GM18951 (cell line): ENCODE results near the gene BRD1.

Experiments used
- POLR2A ChIP-seq: IDR thresholded peaks from 4 replicates; pipeline ENCODE4 v1.6.1; 2011; ENCODE audit warnings: mild to moderate bottlenecking; ENCODE audit not compliant: insufficient read length, insufficient read depth; ENCODE audit errors: extremely low read depth
- in situ Hi-C: fragments of 300-500 bp; cut with MboI; formaldehyde crosslinking; loops from one replicate; pipeline ENCODE4 v1.12.0; 2022; ENCODE audit warnings: low sequenced_read_pairs, mixed read lengths, inconsistent platforms; ENCODE audit not compliant: unreplicated experiment

Gene BRD1

GRCh38 chr22:49755631-49756001, 72.1 kb downstream of the BRD1 start:
- in situ Hi-C loops = loop anchor here (25.0 kb wide), 2 partner anchors 282 to 457 kb away; partner anchors contain the start of gene SELENOO
- TF ChIP-seq POLR2A = no peak

DNA sequence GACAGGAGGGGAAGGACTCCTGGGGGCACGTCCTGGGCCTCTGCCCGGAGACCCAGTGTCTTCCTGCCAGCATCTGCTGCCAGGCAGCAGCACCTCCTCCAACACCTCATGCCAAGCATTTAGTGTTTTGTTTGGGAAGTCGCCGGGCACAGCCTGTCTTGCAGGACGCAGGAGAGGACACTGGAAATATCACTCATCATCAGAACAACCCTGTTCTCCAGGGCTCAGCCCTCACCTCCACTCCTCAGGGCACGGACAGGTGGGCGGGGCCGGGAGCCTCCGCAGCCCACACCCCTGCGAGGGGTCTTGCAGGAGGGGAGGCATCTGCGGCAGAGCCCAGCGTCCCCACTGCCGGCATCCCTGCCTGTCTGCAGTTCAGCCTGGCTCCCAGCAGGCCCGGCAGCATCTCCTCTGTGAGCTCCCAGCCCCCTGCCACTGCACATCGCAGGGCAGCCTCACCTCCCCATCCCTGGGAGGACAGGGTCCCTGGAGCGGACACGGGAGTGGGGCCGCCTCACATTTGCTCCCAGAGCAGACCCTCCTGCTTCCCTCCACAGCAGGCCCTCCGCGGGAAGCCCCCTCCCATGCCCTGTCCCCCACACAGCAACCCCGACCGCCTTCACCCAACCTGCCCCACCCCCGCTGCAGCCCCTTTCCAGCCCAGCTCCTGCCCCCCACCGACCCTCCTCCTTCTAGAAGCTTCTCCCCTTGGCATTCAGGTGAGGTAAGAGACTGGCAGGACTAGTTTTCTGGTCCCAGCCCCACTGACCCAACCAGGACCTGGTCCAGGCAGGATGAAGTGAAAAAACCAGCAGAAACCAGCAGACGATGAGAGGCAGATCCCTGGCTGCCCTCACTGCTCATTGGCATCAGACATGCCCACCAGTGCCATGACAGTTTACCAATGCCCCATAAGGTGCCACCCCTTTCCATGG, 72.7 kb downstream of the BRD1 start:
- TF ChIP-seq POLR2A = no peak
- in situ Hi-C loops = loop anchor here (25.0 kb wide), 2 partner anchors 282 to 457 kb away; partner anchors contain the start of gene SELENOO

DNA sequence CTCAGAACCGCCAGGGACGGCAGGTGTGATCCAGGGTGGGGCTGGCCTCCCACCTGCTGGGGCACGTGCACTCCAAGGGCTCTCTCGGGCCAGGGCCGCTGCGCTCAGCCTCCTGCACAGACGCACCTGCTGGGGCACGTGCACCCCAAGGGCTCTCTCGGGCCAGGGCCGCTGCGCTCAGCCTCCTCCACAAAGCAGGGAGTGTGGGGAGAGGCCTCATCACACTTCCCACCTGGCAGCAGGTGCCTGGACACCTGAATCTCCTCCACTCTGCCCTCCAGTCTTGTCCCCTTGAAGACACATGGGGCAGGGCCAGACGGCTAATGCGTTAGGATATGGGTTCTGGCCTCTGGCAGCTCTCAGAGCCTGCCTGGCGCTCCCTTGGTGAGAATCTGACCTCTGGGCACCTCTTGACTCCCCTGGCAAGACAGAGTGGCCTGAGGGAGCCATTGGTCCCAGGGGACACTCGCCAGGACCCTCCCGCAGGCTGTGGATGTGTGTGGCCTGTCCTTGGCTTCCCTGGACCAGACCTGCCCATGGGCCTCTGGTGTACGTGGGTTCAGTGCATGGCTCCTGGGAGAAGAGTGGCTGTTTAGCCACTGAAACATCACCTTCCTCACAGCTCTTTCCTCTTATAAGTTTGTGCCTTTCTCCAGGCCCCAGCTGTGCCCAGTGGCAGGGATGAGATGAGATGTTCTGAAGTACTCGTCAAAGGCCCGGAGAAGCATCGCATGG, 73.5 kb downstream of the BRD1 start:
- TF ChIP-seq POLR2A = no peak
- in situ Hi-C loops = loop anchor here (25.0 kb wide), 2 partner anchors 283 to 458 kb away; partner anchors contain the start of gene SELENOO

DNA sequence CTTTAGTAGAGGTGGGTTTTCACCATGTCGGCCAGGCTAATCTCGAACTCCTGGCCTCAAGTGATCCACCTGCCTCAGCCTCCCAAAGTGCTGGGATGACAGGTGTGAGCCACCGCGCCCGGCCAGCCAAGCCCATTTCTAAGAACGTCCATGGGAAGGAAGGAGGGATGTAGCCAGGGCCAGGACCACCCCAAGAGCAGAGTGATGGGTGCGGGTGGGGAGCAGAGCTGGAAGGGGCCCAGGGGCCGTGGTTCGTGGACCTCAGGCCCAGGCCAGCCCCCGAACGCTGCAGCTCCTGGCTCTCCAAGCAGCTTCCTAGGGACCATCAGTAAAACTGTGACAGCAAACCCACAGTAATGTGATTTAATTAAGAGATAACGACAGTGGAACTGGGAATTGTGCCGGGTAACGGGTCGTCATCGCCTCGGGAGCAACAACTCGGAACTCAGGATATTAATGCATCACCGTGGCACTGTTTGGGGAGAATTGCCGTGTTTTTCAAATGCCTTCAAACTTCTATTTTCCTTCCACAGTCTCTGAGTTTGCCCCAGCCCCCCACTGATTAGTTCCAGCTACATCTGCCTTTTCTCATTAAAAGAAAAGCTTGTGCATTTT, 74.3 kb downstream of the BRD1 start:
- TF ChIP-seq POLR2A = no peak

DNA sequence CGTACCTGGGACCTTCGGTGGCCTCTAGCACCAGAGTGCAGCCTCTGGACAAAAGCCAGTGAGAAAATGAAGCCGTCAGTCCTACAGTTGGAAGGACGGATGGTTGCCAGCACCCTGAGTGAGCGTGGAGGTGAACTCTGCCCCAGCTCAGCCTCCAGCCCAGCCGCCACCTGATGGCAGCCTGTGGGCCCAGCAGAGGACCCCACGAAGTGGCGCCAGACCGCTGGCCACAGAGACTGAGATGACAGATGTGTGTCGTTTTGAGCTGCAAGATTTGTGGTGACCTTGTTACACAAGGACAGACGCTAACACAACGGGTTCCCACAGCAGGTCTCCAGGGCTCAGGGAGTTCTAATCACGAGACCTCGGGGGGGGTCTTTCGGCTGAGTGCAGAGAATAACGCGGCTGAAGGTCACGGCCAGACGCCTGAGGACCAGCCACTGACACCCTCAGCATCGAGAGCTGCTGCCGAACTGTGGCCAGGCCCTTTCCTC, 75.0 kb downstream of the BRD1 start:
- no peak for TF ChIP-seq POLR2A
- in situ Hi-C loops = loop anchor here (25.0 kb wide), 2 partner anchors 285 to 460 kb away; partner anchors contain the start of gene SELENOO

More for the DNA sequence above, 74.3 kb downstream of the BRD1 start:
- in situ Hi-C loops = loop anchor here (25.0 kb wide), 2 partner anchors 284 to 459 kb away; partner anchors contain the start of gene SELENOO

- in situ Hi-C loops = loop anchor here (25.0 kb wide), 2 partner anchors 285 to 460 kb away; partner anchors contain the start of gene SELENOO
Observed at GRCh38 chr22:49751966-49752597, 75.6 kb downstream of the BRD1 start.

DNA sequence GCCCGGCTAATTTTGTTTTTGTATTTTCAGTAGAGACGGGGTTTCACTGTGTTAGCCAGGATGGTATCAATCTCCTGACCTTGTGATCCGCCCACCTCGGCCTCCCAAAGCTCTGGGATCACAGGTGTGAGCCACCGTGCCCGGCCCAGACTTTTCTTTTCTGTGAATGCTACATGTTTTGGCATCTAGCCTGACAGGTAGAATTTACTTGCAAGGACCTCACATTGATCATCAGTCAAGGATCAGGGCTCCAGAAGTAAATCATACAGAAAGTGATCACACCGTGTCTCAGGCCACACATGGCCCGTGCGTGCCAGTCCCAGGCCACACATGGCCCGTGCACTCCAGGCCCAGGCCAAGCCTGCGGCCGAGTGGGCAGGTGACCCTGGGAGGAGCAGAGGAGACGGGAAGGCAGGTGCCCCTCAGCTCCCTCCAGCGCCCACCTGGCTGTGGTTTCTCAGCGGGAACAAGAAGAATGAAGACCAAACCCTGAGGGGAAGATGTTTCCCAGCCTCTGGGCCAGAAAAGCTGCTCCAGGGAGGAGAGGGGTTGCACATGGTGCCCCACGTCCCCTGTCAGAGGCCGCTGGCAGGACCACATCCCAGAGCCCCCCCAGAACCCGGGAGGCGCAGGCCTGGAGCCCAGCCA, 76.2 kb downstream of the BRD1 start:
- no peak for TF ChIP-seq POLR2A
- in situ Hi-C loops = loop anchor here (25.0 kb wide), 2 partner anchors 286 to 461 kb away; partner anchors contain the start of gene SELENOO

More at GRCh38 chr22:49751966-49752597, 75.6 kb downstream of the BRD1 start:
- TF ChIP-seq POLR2A = no peak

- no peak for TF ChIP-seq POLR2A
- in situ Hi-C loops = loop anchor here (25.0 kb wide), 2 partner anchors 287 to 462 kb away; partner anchors contain the start of gene SELENOO
Observed at GRCh38 chr22:49749885-49750510, 77.7 kb downstream of the BRD1 start.

DNA sequence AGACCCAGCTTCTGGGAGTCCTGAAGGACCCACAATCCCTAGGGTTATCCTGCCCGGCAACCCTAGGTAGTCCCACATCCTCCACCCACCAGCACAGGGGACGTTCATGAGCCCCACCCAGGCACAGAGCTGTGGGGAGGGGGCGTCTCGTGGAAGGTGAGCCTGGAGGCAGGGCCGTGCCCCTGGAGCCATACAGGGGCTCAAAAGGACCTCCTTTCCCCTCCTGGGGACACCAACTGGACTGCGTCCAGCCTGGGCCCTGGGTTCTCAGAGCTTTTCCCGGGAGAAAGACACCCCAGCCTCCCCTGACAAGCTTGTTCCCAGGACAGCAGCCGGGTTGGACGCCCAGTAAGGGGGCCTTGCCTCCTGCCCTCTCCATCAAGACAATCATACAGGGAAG, 78.4 kb downstream of the BRD1 start:
- in situ Hi-C loops = no loop called here
- no peak for TF ChIP-seq POLR2A

DNA sequence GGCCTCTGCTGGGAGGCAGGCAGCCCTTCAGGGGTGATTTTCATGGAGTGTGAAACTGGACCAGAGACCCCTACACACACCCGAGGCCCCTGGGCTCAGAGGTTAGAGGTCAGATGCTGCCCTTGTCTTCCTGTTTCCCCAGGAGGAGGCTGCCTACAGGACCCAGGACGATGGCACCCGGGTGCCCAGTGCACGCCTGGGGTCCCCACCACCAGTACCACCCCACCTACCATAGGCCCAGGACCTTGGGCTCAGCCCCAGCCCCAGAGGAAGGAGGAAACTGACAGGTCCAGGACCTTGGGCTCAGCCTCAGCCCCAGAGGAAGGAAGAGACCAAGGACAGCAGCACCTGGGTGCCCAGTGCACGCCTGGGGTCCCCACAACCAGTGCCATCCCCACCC, 79.2 kb downstream of the BRD1 start:
- no peak for TF ChIP-seq POLR2A
- in situ Hi-C loops = no loop called here

DNA sequence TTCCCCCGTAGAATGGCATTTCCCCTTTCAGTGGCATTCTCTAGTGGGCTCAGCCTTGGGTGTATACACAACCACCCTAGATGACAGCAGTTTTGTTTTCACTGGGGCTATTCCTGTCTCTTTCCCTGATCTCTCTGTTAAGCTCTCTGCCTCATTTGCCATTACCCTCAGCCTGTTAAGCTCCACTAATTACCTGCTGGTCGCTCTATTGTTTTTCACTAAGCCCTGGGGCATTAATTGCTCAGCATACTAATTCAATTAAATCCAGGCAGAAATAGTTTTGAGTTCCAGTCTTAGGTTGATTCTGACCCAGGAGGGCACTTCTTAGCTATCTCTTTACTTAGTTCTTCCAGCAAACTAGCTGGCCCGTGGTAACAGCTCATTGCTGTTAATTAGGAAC, 80.0 kb downstream of the BRD1 start:
- no peak for TF ChIP-seq POLR2A
- in situ Hi-C loops = no loop called here
